Transverse colon (tissue), 3 donors: ENCODE data around the gene WLS.

ENCODE experiments used
- EP300 ChIP-seq: sonication (generic); formaldehyde crosslinking; IDR thresholded peaks from one replicate; pipeline ENCODE4 v1.6.1; 2017; ENCODE audit warnings: antibody characterized with exemption, low read depth
- POLR2A ChIP-seq: fragments of 450-650 bp; IDR thresholded peaks from one replicate; pipeline ENCODE4 v1.6.1; 2016; ENCODE audit warnings: antibody characterized with exemption, mild to moderate bottlenecking, moderate library complexity
- TF ChIP-seq, protein P1 (sequence below), 5 experiments: fragments of 200-600 bp in 3 of 5; fragments of 450-650 bp in 2 of 5; sonication (generic) in 3 of 5; IDR thresholded peaks; 1 replicate in 2 of 5; 2 replicates in 3 of 5; pipeline ENCODE4 v1.5.1; 2016 to 2017; ENCODE audit warnings: antibody characterized with exemption in 5 of 5, inconsistent platforms in 3 of 5, mild to moderate bottlenecking in 2 of 5, moderate library complexity in 1 of 5

DNA sequence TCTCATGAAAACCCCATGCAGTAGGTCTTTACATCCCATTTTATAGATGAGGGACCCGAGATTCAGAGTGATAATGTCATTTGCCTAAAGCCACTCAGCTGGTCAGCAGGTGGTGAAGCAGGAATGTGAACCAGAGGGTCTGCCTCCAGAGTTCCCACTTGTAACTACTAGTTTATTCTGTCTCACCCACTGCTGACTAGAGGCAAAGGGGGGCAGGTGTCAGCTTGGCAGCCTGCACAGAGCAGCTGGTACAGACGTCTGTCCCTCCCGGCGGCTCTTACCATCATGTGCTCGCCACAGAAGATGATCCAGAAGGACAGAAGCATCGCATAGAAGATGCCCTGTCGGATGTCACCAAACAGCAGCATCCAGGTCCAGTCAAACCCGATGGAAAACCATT, 82.4 kb downstream of the WLS start:
- TF ChIP-seq, protein P1, sequence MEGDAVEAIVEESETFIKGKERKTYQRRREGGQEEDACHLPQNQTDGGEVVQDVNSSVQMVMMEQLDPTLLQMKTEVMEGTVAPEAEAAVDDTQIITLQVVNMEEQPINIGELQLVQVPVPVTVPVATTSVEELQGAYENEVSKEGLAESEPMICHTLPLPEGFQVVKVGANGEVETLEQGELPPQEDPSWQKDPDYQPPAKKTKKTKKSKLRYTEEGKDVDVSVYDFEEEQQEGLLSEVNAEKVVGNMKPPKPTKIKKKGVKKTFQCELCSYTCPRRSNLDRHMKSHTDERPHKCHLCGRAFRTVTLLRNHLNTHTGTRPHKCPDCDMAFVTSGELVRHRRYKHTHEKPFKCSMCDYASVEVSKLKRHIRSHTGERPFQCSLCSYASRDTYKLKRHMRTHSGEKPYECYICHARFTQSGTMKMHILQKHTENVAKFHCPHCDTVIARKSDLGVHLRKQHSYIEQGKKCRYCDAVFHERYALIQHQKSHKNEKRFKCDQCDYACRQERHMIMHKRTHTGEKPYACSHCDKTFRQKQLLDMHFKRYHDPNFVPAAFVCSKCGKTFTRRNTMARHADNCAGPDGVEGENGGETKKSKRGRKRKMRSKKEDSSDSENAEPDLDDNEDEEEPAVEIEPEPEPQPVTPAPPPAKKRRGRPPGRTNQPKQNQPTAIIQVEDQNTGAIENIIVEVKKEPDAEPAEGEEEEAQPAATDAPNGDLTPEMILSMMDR (IDR thresholded peaks at IDR 0.05), result no peak
- no peak for TF ChIP-seq POLR2A
- TF ChIP-seq EP300, result no peak
